ENCODE data around the gene EIF2B5. TPM values are rescaled to one million over a fixed set of nuclear protein-coding genes. Genes with fewer than 3 reads are reported as not detected.

EIF2B5 gene
- total RNA-seq, 4 donors from 2014 or later = 28.5 to 50.3 (median 38.7) TPM

DNA sequence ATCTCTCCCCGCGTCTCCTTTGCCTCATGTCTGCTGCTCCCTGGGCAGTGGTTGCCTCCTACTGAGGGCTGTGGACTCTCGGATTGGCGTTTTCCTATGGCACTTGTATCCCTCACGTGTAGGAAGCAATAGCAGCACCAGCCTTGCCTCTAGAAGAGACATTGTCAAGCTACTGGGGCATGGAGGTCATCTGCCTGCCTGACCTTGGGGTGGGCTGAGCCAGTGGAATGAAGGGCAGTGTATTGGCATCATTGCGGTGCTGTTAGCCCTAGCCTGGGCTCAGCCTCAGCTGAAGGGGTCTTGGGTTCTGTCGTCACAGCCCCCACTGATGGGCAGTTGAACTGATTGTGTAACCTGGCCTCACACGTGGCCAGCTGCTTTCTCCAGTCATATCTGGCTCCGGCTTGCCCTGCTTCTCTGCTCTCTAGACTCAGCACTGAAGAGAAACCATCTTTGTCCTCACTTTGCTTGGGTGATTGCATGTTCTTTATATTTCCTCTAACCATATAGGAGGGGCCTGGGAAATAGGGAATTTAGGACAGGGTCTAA is 58.9 kb downstream of the EIF2B5 start:
- no peak for DNase-seq (ENCODE audit: low spot score)
- ATAC-seq (ENCODE audit: low FRiP score) = no peak
- TF ChIP-seq, protein P1, sequence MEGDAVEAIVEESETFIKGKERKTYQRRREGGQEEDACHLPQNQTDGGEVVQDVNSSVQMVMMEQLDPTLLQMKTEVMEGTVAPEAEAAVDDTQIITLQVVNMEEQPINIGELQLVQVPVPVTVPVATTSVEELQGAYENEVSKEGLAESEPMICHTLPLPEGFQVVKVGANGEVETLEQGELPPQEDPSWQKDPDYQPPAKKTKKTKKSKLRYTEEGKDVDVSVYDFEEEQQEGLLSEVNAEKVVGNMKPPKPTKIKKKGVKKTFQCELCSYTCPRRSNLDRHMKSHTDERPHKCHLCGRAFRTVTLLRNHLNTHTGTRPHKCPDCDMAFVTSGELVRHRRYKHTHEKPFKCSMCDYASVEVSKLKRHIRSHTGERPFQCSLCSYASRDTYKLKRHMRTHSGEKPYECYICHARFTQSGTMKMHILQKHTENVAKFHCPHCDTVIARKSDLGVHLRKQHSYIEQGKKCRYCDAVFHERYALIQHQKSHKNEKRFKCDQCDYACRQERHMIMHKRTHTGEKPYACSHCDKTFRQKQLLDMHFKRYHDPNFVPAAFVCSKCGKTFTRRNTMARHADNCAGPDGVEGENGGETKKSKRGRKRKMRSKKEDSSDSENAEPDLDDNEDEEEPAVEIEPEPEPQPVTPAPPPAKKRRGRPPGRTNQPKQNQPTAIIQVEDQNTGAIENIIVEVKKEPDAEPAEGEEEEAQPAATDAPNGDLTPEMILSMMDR (IDR thresholded peaks at IDR 0.05) = no peak

Small RNA genes within 50 kb of the gene (small RNA-seq; reads per million reads assigned to genes)
- not detected for gene RF00019

Other genes starting within 250 kb of the EIF2B5 start
- gene ABCC5, start 117.5 kb upstream of the EIF2B5 start, total RNA-seq = 10 to 100 TPM; 19.7 to 32.0 (median 27.2) TPM
- gene HTR3D, start 103.6 kb upstream of the EIF2B5 start, total RNA-seq = not detected
- under 1 TPM in 1 of 4 donors, not detected in 3; 0.48 TPM for gene HTR3C, start 82.3 kb upstream of the EIF2B5 start, total RNA-seq
- gene HTR3E, start 38.3 kb upstream of the EIF2B5 start, total RNA-seq = not detected
- gene DVL3, start 20.0 kb downstream of the EIF2B5 start, total RNA-seq = 10 to 100 TPM; 34.9 to 46.0 (median 43.2) TPM
- gene AP2M1, start 39.5 kb downstream of the EIF2B5 start, total RNA-seq = 100 to 1,000 TPM; 240 to 284 (median 246) TPM
- 10 to 100 TPM; 41.0 to 76.7 (median 64.0) TPM for gene ABCF3, start 50.8 kb downstream of the EIF2B5 start, total RNA-seq
- gene VWA5B2, start 94.2 kb downstream of the EIF2B5 start, total RNA-seq = under 1 TPM in 2 of 4 donors, not detected in 2; 0.19 to 0.47 TPM
- gene ALG3, start 113.6 kb downstream of the EIF2B5 start, total RNA-seq = 10 to 100 TPM; 42.2 to 56.6 (median 52.3) TPM
- 10 to 100 TPM in 1 of 4 donors, 1 to 10 TPM in 3; 1.7 to 14.8 (median 5.5) TPM for gene EEF1AKMT4, start 114.3 kb downstream of the EIF2B5 start, total RNA-seq
- gene CAMK2N2, start 126.2 kb downstream of the EIF2B5 start, total RNA-seq = under 1 TPM in 1 of 4 donors, not detected in 3; 0.28 TPM
- not detected for gene ECE2, start 140.7 kb downstream of the EIF2B5 start, total RNA-seq
- gene PSMD2, start 163.9 kb downstream of the EIF2B5 start, total RNA-seq = 100 to 1,000 TPM; 160 to 319 (median 213) TPM
- gene EIF4G1, start 179.2 kb downstream of the EIF2B5 start, total RNA-seq = 100 to 1,000 TPM; 235 to 471 (median 268) TPM
- gene FAM131A, start 202.2 kb downstream of the EIF2B5 start, total RNA-seq = 10 to 100 TPM; 19.1 to 30.8 (median 25.9) TPM
- gene CLCN2, start 226.2 kb downstream of the EIF2B5 start, total RNA-seq = 1 to 10 TPM; 2.1 to 8.4 (median 3.8) TPM
- 100 to 1,000 TPM in 1 of 4 donors, 10 to 100 TPM in 3; 63.9 to 110 (median 89.3) TPM for gene POLR2H, start 226.4 kb downstream of the EIF2B5 start, total RNA-seq
- 1 to 10 TPM in 1 of 4 donors, under 1 TPM in 3; 0.36 to 1.3 (median 0.94) TPM for gene THPO, start 242.8 kb downstream of the EIF2B5 start, total RNA-seq
- 10 to 100 TPM in 1 of 4 donors, 1 to 10 TPM in 3; 5.8 to 12.2 (median 9.2) TPM for gene CHRD, start 244.7 kb downstream of the EIF2B5 start, total RNA-seq